Endothelial cell of umbilical vein (primary cell): Measurements from ENCODE around the gene DPF3. TPM values are rescaled to one million over a fixed set of nuclear protein-coding genes. Genes with fewer than 3 reads are reported as not detected.

Source experiments
- BruUV-seq: library from RNA; stranded (reverse); fragments of 400-500 nt; replicated peaks from 2 replicates; lab custom pipeline; 2021; lab: Mats Ljungman, UMichigan
- CTCF ChIA-PET: fragments of 300-600, 350-600 bp; sonication (Branson Sonifier 250); formaldehyde crosslinking; loops from one replicate; lab custom pipeline; 2021; ENCODE audit warnings: antibody characterized with exemption, inconsistent platforms; lab: Charles Lee
- POLR2A ChIA-PET: fragments of 300-600, 350-600 bp; sonication (Branson Sonifier 250); formaldehyde crosslinking; loops from one replicate; lab custom pipeline; 2021; ENCODE audit warnings: antibody characterized with exemption, inconsistent platforms; lab: Charles Lee
- DNase-seq: peaks from one replicate; pipeline ENCODE4 v3.0.0-alpha.2; 2011; ENCODE audit warnings: low read depth, low spot score
- FAIRE-seq: peaks from 2 replicates; lab custom pipeline; 2011; peaks lifted over from hg19 to GRCh38; lab: Jason Lieb, UNC
- H2AFZ ChIP-seq: 2 replicates; pipeline ENCODE4 v1.6.0; 2012; ENCODE audit warnings: low read depth, low read length, control low read depth, inconsistent platforms
- H3K27ac ChIP-seq: 2 replicates; pipeline ENCODE4 v1.5.1; 2011; ENCODE audit warnings: low read depth, mild to moderate bottlenecking, control low read depth, low read length, moderate library complexity; ENCODE audit not compliant: insufficient read depth
- H3K27me3 ChIP-seq, 2 experiments: 2 replicates each; pipeline versions ENCODE4 v1.6.0 to v1.6.1; 2011; ENCODE audit warnings: low read length in 2 of 2, mixed read lengths in 1 of 2; ENCODE audit not compliant: control insufficient read depth in 2 of 2, insufficient read depth in 2 of 2
- H3K36me3 ChIP-seq, 2 experiments: 2 replicates in 1 of 2; 3 replicates in 1 of 2; pipeline ENCODE4 v1.5.1; 2011; ENCODE audit warnings: low read length in 2 of 2, mild to moderate bottlenecking in 1 of 2, moderate library complexity in 1 of 2; ENCODE audit not compliant: control insufficient read depth in 2 of 2, insufficient read depth in 2 of 2; ENCODE audit errors: extremely low read depth in 1 of 2
- H3K4me1 ChIP-seq: 3 replicates; pipeline ENCODE4 v1.5.1; 2011; ENCODE audit warnings: mild to moderate bottlenecking, low read length; ENCODE audit not compliant: control insufficient read depth, insufficient read depth; ENCODE audit errors: extremely low read depth
- H3K4me2 ChIP-seq: 2 replicates; pipeline ENCODE4 v1.6.1; 2011; ENCODE audit warnings: low read length, control low read depth, mixed read lengths; ENCODE audit not compliant: insufficient read depth
- H3K4me3 ChIP-seq, 3 experiments: fragments of 200-600 bp in 1 of 3; sonication (generic), shearing (Covaris generic) in 1 of 3; replicated peaks in 1 of 3; 2 replicates each; pipeline ENCODE4 v1.5.1; 2011 to 2016; ENCODE audit warnings: control low read depth in 3 of 3, low read length in 3 of 3, mild to moderate bottlenecking in 2 of 3, inconsistent platforms in 1 of 3, low read depth in 1 of 3, moderate library complexity in 1 of 3; ENCODE audit not compliant: insufficient read depth in 1 of 3
- H3K79me2 ChIP-seq: 2 replicates; pipeline ENCODE4 v1.6.0; 2012; ENCODE audit warnings: low read length, inconsistent platforms; ENCODE audit not compliant: control insufficient read depth, insufficient read depth
- H3K9ac ChIP-seq: replicated peaks from 2 replicates; pipeline ENCODE3; 2011; ENCODE audit warnings: low read length, control low read depth; ENCODE audit not compliant: insufficient read depth; ENCODE audit errors: extremely low read depth
- H3K9me1 ChIP-seq: replicated peaks from 3 replicates; pipeline ENCODE4 v1.6.0; 2011; ENCODE audit warnings: mild to moderate bottlenecking, low read length; ENCODE audit not compliant: control insufficient read depth, insufficient read depth; ENCODE audit errors: extremely low read depth
- H3K9me3 ChIP-seq: replicated peaks from 2 replicates; pipeline ENCODE4 v1.5.1; 2012; ENCODE audit warnings: low read length, inconsistent platforms; ENCODE audit not compliant: control insufficient read depth, insufficient read depth
- H4K20me1 ChIP-seq: replicated peaks from 2 replicates; pipeline ENCODE3; 2011; ENCODE audit warnings: mild to moderate bottlenecking, low read length; ENCODE audit not compliant: control insufficient read depth, insufficient read depth; ENCODE audit errors: extremely low read depth
- EZH2 ChIP-seq: IDR thresholded peaks from 2 replicates; pipeline ENCODE4 v1.6.1; 2012; ENCODE audit warnings: borderline replicate concordance, low read depth, mild to moderate bottlenecking, moderate library complexity, low read length, inconsistent platforms; ENCODE audit not compliant: severe bottlenecking
- FOS ChIP-seq: IDR thresholded peaks from 2 replicates; pipeline ENCODE4 v1.6.1; 2011; ENCODE audit warnings: mild to moderate bottlenecking, low read length, moderate library complexity, borderline replicate concordance; ENCODE audit not compliant: insufficient read depth
- GATA2 ChIP-seq: IDR thresholded peaks from 2 replicates; pipeline ENCODE4 v1.7.0; 2011; ENCODE audit warnings: low read depth, mild to moderate bottlenecking, moderate library complexity, mixed read lengths, low read length; ENCODE audit not compliant: insufficient read length, insufficient read depth
- JUN ChIP-seq: IDR thresholded peaks from 2 replicates; pipeline ENCODE4 v1.6.1; 2011; ENCODE audit warnings: borderline replicate concordance, low read depth; ENCODE audit not compliant: insufficient read length, insufficient read depth
- MYC ChIP-seq: IDR thresholded peaks from one replicate; pipeline ENCODE4 v1.6.1; 2011; ENCODE audit warnings: mild to moderate bottlenecking, low read depth, low read length
- POLR2A ChIP-seq: IDR thresholded peaks from 2 replicates; pipeline ENCODE4 v1.6.1; 2012; ENCODE audit warnings: low read depth, mild to moderate bottlenecking, control low read depth, low read length
- POLR2AphosphoS5 ChIP-seq: IDR thresholded peaks from 2 replicates; pipeline ENCODE4 v1.6.1; 2012; ENCODE audit warnings: low read depth, mild to moderate bottlenecking, control low read depth, low read length, moderate library complexity; ENCODE audit not compliant: insufficient read depth
- dilution Hi-C: fragments of 300-500 bp; cut with MboI; formaldehyde crosslinking; loops from one replicate; pipeline ENCODE4 v1.15.0; 2019; ENCODE audit warnings: low sequenced_read_pairs; ENCODE audit not compliant: extremely low pct_ligation_motif_present
- intact Hi-C: fragments of 100-400 bp; cut with micrococcal nuclease; formaldehyde crosslinking; loops from one replicate; pipeline ENCODE4 v1.10.0; 2022
- polyA plus RNA-seq, 4 experiments: library from polyadenylated mRNA; depleted of rRNA in 3 of 4; stranded (reverse) in 3 of 4; unstranded in 1 of 4; fragments of >200 nt; gene quantifications; 2 replicates each; pipeline versions ENCODE4 v1.2.1 to v1.2.3, GENCODE V29; 2011 to 2012; ENCODE audit warnings: missing spikeins in 1 of 4
- total RNA-seq: library from RNA; stranded (reverse); gene quantifications from 2 replicates; pipeline ENCODE4 v1.2.3, GENCODE V29; 2021
- TF ChIP-seq, protein P1 (sequence below), 2 donors: IDR thresholded peaks; 1 replicate in 1 of 2; 2 replicates in 1 of 2; pipeline ENCODE4 v1.5.1; 2011; ENCODE audit warnings: low read length in 2 of 2, mild to moderate bottlenecking in 2 of 2, moderate library complexity in 2 of 2, control low read depth in 1 of 2, inconsistent platforms in 1 of 2, low read depth in 1 of 2; ENCODE audit not compliant: insufficient read depth in 1 of 2; ENCODE audit errors: extremely low read depth in 1 of 2
- TF ChIP-seq, protein P2 (sequence below): IDR thresholded peaks from 2 replicates; pipeline ENCODE4 v1.6.1; 2011; ENCODE audit not compliant: insufficient read depth, insufficient read length

DPF3 gene
- total and polyA plus RNA-seq, 2 donors (not counting 3 experiments of a cell fraction or from before 2014, with no cell fraction given) = 2.4 to 3.5 TPM

DNA sequence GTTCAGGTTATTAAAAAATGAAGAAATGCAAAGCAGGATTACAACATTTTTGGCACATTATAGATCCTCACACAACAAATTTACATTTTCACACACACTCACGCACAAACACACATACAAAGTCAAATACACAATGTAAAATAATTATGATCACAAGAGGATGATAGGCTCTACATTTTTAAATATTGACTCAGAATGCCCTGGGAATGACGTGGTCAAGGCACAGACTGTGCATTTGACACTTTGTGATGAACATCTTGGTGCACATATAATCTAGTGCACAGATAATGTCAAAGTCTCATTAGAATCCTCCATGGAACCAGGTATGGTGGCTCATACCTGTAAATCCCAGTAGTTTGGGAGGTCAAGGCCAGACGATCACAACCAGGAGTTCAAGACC, 49.4 kb downstream of the DPF3 start:
- dilution Hi-C loops (no loop called here), intact Hi-C loops (no loop called here)
- Histone ChIP-seq H3K9ac (no peak overlapping the region), H3K4me3 (no peak overlapping the region), H3K79me2 (no peaks in the 10 kb centered on the region), H3K4me2 (no peak overlapping the region), H3K9me3 (no peaks in the 10 kb centered on the region), H4K20me1 (no peaks in the 10 kb centered on the region), H2AFZ (no peak overlapping the region), H3K4me1 (no peaks in the 10 kb centered on the region), H3K36me3 (no peaks in the 10 kb centered on the region), H3K27ac (no peak overlapping the region), H3K9me1 (no peaks in the 10 kb centered on the region), H3K27me3 (no peaks in the 10 kb centered on the region)
- TF ChIP-seq POLR2AphosphoS5 (no peak), JUN (no peak)
- FAIRE-seq = no peak
- BruUV-seq = no TSS peak
- CTCF ChIA-PET = no interaction called here
- DNase-seq = no peak
- POLR2A ChIA-PET = no interaction called here

DNA sequence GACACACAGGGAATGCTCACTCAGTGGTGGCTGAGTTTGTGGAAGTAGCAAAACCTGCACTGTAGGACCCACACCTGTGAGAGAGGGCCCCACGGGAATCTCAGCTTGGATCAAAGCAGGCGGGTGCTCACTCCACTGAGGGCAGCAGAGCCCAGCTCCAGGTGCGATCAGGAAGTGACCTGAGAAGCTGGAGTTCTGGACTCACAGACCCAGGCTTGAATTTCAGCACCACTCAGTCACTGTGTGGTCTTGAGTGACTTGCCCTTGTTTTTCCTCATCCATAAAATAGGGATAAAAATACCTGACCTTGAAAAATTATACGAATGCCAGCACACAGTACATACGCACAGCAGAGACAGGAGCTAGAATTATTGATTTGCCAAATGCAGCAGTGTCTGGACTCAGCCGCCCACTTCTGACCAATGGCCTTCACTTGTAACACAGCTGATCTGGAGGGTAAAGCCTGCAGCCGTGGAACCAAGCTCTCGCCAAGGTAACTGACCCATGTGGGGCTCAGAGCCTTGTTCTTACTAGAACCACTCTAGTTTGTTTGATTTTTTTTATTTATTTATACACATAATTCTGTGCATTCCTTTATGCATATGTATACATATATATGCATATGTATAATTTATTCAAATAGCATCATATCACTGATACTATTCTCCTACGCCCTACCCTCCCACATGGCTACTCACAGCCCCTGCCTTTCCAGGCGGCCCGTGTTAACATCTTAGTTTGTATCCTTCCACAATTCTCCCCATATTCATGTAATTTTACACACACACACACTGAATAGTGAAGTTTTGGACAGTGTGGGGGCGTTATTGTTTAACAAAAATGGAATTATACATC, 53.9 kb downstream of the DPF3 start:
- no peaks in the 10 kb centered on the region for H4K20me1 ChIP-seq
- TF ChIP-seq POLR2A = no peak
- no peak for TF ChIP-seq JUN
- TF ChIP-seq POLR2AphosphoS5 = no peak
- TF ChIP-seq, protein P1, sequence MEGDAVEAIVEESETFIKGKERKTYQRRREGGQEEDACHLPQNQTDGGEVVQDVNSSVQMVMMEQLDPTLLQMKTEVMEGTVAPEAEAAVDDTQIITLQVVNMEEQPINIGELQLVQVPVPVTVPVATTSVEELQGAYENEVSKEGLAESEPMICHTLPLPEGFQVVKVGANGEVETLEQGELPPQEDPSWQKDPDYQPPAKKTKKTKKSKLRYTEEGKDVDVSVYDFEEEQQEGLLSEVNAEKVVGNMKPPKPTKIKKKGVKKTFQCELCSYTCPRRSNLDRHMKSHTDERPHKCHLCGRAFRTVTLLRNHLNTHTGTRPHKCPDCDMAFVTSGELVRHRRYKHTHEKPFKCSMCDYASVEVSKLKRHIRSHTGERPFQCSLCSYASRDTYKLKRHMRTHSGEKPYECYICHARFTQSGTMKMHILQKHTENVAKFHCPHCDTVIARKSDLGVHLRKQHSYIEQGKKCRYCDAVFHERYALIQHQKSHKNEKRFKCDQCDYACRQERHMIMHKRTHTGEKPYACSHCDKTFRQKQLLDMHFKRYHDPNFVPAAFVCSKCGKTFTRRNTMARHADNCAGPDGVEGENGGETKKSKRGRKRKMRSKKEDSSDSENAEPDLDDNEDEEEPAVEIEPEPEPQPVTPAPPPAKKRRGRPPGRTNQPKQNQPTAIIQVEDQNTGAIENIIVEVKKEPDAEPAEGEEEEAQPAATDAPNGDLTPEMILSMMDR (IDR thresholded peaks at IDR 0.05; ENCODE audit: extremely low read depth in 1 of 2, insufficient read depth in 1 of 2, low read depth in 1 of 2, low read length in 2 of 2) = no peak
- no peak for TF ChIP-seq EZH2
- no peak for TF ChIP-seq MYC
- TF ChIP-seq, protein P2, sequence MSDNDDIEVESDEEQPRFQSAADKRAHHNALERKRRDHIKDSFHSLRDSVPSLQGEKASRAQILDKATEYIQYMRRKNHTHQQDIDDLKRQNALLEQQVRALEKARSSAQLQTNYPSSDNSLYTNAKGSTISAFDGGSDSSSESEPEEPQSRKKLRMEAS = no peak
- TF ChIP-seq FOS = no peak
- TF ChIP-seq GATA2 = no peak
- no peaks in the 10 kb centered on the region for H3K4me1 ChIP-seq
- FAIRE-seq (no peak), DNase-seq (no peak)
- no peaks in the 10 kb centered on the region for H3K79me2 ChIP-seq
- ChIA-PET POLR2A (no interaction called here), CTCF (no interaction called here)
- no peak overlapping the region for H3K4me2 ChIP-seq
- no peaks in the 10 kb centered on the region for H3K9me3 ChIP-seq
- dilution Hi-C loops (no loop called here), intact Hi-C loops (no loop called here)
- H3K36me3 ChIP-seq = no peaks in the 10 kb centered on the region
- no peaks in the 10 kb centered on the region for H3K27me3 ChIP-seq
- H3K4me3 ChIP-seq = no peak overlapping the region
- H2AFZ ChIP-seq = no peak overlapping the region
- H3K27ac ChIP-seq = no peak overlapping the region
- H3K9ac ChIP-seq = no peak overlapping the region
- no TSS peak for BruUV-seq
- H3K9me1 ChIP-seq = no peaks in the 10 kb centered on the region
